SHP77 (cell line): ENCODE data around the gene PAQR7.
A peak's percentile ranks its signal among the peaks of the same experiment; 100 is the strongest.
"Not testable (repeated sequence)": the region's sequence is repeated elsewhere in the genome, so short reads cannot be mapped to it uniquely, and the experiment has no call there.

Source experiments
- DNase-seq, 2 experiments: peaks; one replicate each; lab custom pipeline; 2025; lab: John Stamatoyannopoulos, UW

Gene PAQR7

GRCh38 chr1:25845664-25846063 is 29.8 kb downstream of the PAQR7 start:
- DNase-seq, result no peak

- DNase-seq, result no peak
Measured at GRCh38 chr1:25844536-25845337, 30.8 kb downstream of the PAQR7 start.

- no peak for DNase-seq
Measured at GRCh38 chr1:25843483-25843882, 32.0 kb downstream of the PAQR7 start.

- not testable (repeated sequence) for DNase-seq
Measured at GRCh38 chr1:25839808-25840207, 35.7 kb downstream of the PAQR7 start.

- no peak for DNase-seq
Measured at GRCh38 chr1:25837262-25837875, 38.1 kb downstream of the PAQR7 start.

GRCh38 chr1:25836695-25837094 is 38.8 kb downstream of the PAQR7 start:
- no peak for DNase-seq

GRCh38 chr1:25834894-25835293 is 40.6 kb downstream of the PAQR7 start:
- DNase-seq, result no peak

GRCh38 chr1:25833158-25833557 is 42.4 kb downstream of the PAQR7 start:
- DNase-seq, result no peak

- DNase-seq, result no peak
Measured at GRCh38 chr1:25832336-25833037, 43.0 kb downstream of the PAQR7 start.

GRCh38 chr1:25831569-25832196 is 43.8 kb downstream of the PAQR7 start:
- DNase-seq, result no peak

GRCh38 chr1:25829046-25829445 is 46.5 kb downstream of the PAQR7 start:
- DNase-seq, result no peak

- DNase-seq, result no peak
Measured at GRCh38 chr1:25828491-25828890, 47.0 kb downstream of the PAQR7 start.

GRCh38 chr1:25826571-25826970 is 48.9 kb downstream of the PAQR7 start:
- DNase-seq, result no peak

GRCh38 chr1:25825605-25826004 is 49.9 kb downstream of the PAQR7 start:
- no peak for DNase-seq

- no peak for DNase-seq
Measured at GRCh38 chr1:25821630-25822091, 53.8 kb downstream of the PAQR7 start.

GRCh38 chr1:25821112-25821476 is 54.4 kb downstream of the PAQR7 start:
- no peak for DNase-seq

- DNase-seq, result peak; percentile 14 to 74
Measured at GRCh38 chr1:25820247-25821111, 55.0 kb downstream of the PAQR7 start.

GRCh38 chr1:25819491-25820246 is 55.8 kb downstream of the PAQR7 start, which contains the start of gene MTFR1L:
MTFR1L (plus strand) TSS chr1:25819954; CDS start chr1:25823105, 3,151 bp downstream.
- DNase-seq, result peak; percentile 70 to 82

GRCh38 chr1:25818569-25818968 is 56.9 kb downstream of the PAQR7 start:
- DNase-seq, result no peak

- DNase-seq, result no peak
Measured at GRCh38 chr1:25817840-25818501, 57.5 kb downstream of the PAQR7 start.
